Ovary (tissue), 9 donors: Measurements from ENCODE around the gene FTCD. TPM values are rescaled to one million over a fixed set of nuclear protein-coding genes. Genes with fewer than 3 reads are reported as not detected.

Experiments used
- DNase-seq, 5 donors: peaks; one replicate each; pipeline ENCODE4 v3.0.0-alpha.2; 2019 to 2020
- H3K27ac ChIP-seq, 2 donors: fragments of 200-600 bp; one replicate each; pipeline versions ENCODE4 v1.5.1 to v1.8.0; 2019 to 2022
- H3K27me3 ChIP-seq: fragments of 200-600 bp; one replicate; pipeline ENCODE4 v1.8.0; 2022
- H3K36me3 ChIP-seq: fragments of 200-600 bp; sonication (generic); one replicate; pipeline ENCODE4 v1.5.1; 2019
- H3K4me1 ChIP-seq: one replicate; pipeline ENCODE4 v1.8.1; 2013; ENCODE audit warnings: mild to moderate bottlenecking, moderate library complexity; ENCODE audit not compliant: insufficient read depth
- H3K4me3 ChIP-seq: fragments of 200-600 bp; sonication (generic); one replicate; pipeline ENCODE4 v1.5.1; 2017
- H3K9me3 ChIP-seq, 2 donors: fragments of 200-600 bp in 1 of 2; sonication (generic) in 1 of 2; one replicate each; pipeline versions ENCODE4 v1.5.1 to v1.8.1; 2013 to 2019; ENCODE audit warnings: mild to moderate bottlenecking in 1 of 2, moderate library complexity in 1 of 2
- CTCF ChIP-seq, 3 donors: fragments of 450-650 bp in 2 of 3; fragments of 200-600 bp in 1 of 3; IDR thresholded peaks; one replicate each; pipeline versions ENCODE4 v1.5.1 to v1.8.0; 2016 to 2022; ENCODE audit warnings: antibody characterized with exemption in 3 of 3, mild to moderate bottlenecking in 1 of 3
- EP300 ChIP-seq: sonication (generic); formaldehyde crosslinking; IDR thresholded peaks from one replicate; pipeline ENCODE4 v1.6.1; 2017; ENCODE audit warnings: antibody characterized with exemption
- POLR2A ChIP-seq: fragments of 450-650 bp; IDR thresholded peaks from one replicate; pipeline ENCODE4 v1.6.1; 2017; ENCODE audit warnings: antibody characterized with exemption, mild to moderate bottlenecking, moderate library complexity
- WGBS, 3 donors: extraction: QIAGEN DNeasy Blood & Tissue Kit in 1 of 3; methylation state at CpG; one replicate each; pipeline versions ENCODE4 v1.1.5 to v1.1.7; 2013 to 2017; 5-methylcytosine and 5-hydroxymethylcytosine counted together
- intact Hi-C, 4 donors: fragments of 100-400 bp; cut with DNase I; formaldehyde crosslinking; loops; one replicate each; pipeline versions ENCODE4 v1.11.0 to v1.15.1; 2022 to 2023
- polyA plus RNA-seq, 2 donors: library from polyadenylated mRNA; stranded (reverse); fragments of 200-250 nt in 1 of 2; fragments of 350-450 nt in 1 of 2; fragmentation: Illumina TruSeq in 1 of 2; extraction: RNeasy Lipid Tissue Mini Kit (QIAGEN cat#74804) in 1 of 2; gene quantifications; one replicate each; pipeline ENCODE4 v1.2.3, GENCODE V29; 2013 to 2014
- total RNA-seq, 7 donors: library from RNA; depleted of rRNA in 2 of 7; stranded (reverse); fragments of >200 nt in 2 of 7; fragmentation: NEBNext Ultra II Directional in 3 of 7; extraction: Animal tissue kit (Norgen Biotek cat#: 25700) in 3 of 7; gene quantifications; one replicate each; pipeline versions ENCODE4 v1.1.0 to v1.2.4, GENCODE V29; 2016 to 2023
- donor health status: DM: no; HTN: no; CAD: no; lungs with moderate emphysema.
- donor health status: DM: no; HTN: no; CAD: no.
- donor health status: Bipolar disorder and iron deficiency.
- donor health status: DM: yes; HTN: yes; CAD: no.
- donor health status: DM: no; HTN: no; CAD: no.
- donor health status: DM: yes; HTN: yes; CAD: no.

Gene FTCD
- total and polyA plus RNA-seq, 9 donors: 0.83 to 7.5 (median 3.7) TPM; not detected in 1

GRCh38 chr21:46128933-46129571 is 26.3 kb downstream of the FTCD start:
- peak in 3 of 5 donors; percentile 47 to 60 (median 53) for DNase-seq
- intact Hi-C loops: no loop called here
- H3K27ac ChIP-seq: no peak overlapping the region
- H3K36me3 ChIP-seq: no peaks in the 10 kb centered on the region
- TF ChIP-seq CTCF (IDR thresholded peaks at IDR 0.05) (no peak), POLR2A (no peak), EP300 (no peak)
- H3K4me1 ChIP-seq: no peaks in the 10 kb centered on the region
- no peak overlapping the region for H3K4me3 ChIP-seq
- no peaks in the 10 kb centered on the region for H3K9me3 ChIP-seq
- WGBS, 3 donors: 83 to 87% (median 86%) methylated on average over 45 of the region's 45 CpGs
- H3K27me3 ChIP-seq: no peaks in the 10 kb centered on the region

- H3K36me3 ChIP-seq: no peaks in the 10 kb centered on the region
- no peaks in the 10 kb centered on the region for H3K9me3 ChIP-seq
- DNase-seq: peak in 4 of 5 donors; percentile 28 to 61 (median 34)
- no peak for TF ChIP-seq CTCF (IDR thresholded peaks at IDR 0.05)
- TF ChIP-seq EP300: no peak
- TF ChIP-seq POLR2A: no peak
- WGBS, 3 donors: 49 to 52% (median 52%) methylated on average over 23 of the region's 23 CpGs
- no peaks in the 10 kb centered on the region for H3K4me1 ChIP-seq
- no peaks in the 10 kb centered on the region for H3K27me3 ChIP-seq
- H3K4me3 ChIP-seq: no peak overlapping the region
- H3K27ac ChIP-seq: no peak overlapping the region
- intact Hi-C loops: no loop called here
Measured at GRCh38 chr21:46128106-46128932, 27.1 kb downstream of the FTCD start.

- H3K27ac ChIP-seq: no peak overlapping the region
- H3K27me3 ChIP-seq: no peaks in the 10 kb centered on the region
- WGBS, 3 donors: 79 to 82% (median 81%) methylated on average over 40 of the region's 40 CpGs
- no peaks in the 10 kb centered on the region for H3K9me3 ChIP-seq
- no peaks in the 10 kb centered on the region for H3K4me1 ChIP-seq
- intact Hi-C loops: no loop called here
- peak; percentile 12 to 50 (median 31) for DNase-seq
- no peak for TF ChIP-seq CTCF (IDR thresholded peaks at IDR 0.05)
- no peak for TF ChIP-seq POLR2A
- no peak for TF ChIP-seq EP300
- H3K36me3 ChIP-seq: no peaks in the 10 kb centered on the region
- no peak overlapping the region for H3K4me3 ChIP-seq
Measured at GRCh38 chr21:46127239-46128105, 27.9 kb downstream of the FTCD start.
